Keratinocyte (primary cell): ENCODE measurements around the gene NMUR2. TPM values are rescaled to one million over a fixed set of nuclear protein-coding genes. Genes with fewer than 3 reads are reported as not detected.

Experiments
- DNase-seq: peaks from one replicate; pipeline ENCODE4 v3.0.0-alpha.2; 2011; ENCODE audit warnings: low read depth, missing footprints, low spot score
- FAIRE-seq: peaks from 2 replicates; lab custom pipeline; 2011; peaks lifted over from hg19 to GRCh38; lab: Jason Lieb, UNC
- H2AFZ ChIP-seq: 2 replicates; pipeline ENCODE4 v1.6.0; 2012; ENCODE audit warnings: low read length, control low read depth, inconsistent platforms; ENCODE audit not compliant: control insufficient read depth
- H3K27ac ChIP-seq: 2 replicates; pipeline ENCODE4 v1.5.1; 2011; ENCODE audit warnings: low read length; ENCODE audit not compliant: control insufficient read depth, insufficient read depth
- H3K27me3 ChIP-seq: 3 replicates; pipeline ENCODE4 v1.6.0; 2011; ENCODE audit warnings: low read length; ENCODE audit not compliant: control insufficient read depth, insufficient read depth; ENCODE audit errors: extremely low read depth
- H3K36me3 ChIP-seq, 2 experiments: 2 replicates in 1 of 2; 3 replicates in 1 of 2; pipeline ENCODE4 v1.5.1; 2011; ENCODE audit warnings: low read length in 2 of 2, mild to moderate bottlenecking in 1 of 2; ENCODE audit not compliant: control insufficient read depth in 2 of 2, insufficient read depth in 2 of 2; ENCODE audit errors: extremely low read depth in 1 of 2
- H3K4me1 ChIP-seq: 3 replicates; pipeline ENCODE4 v1.5.1; 2011; ENCODE audit warnings: low read length; ENCODE audit not compliant: control insufficient read depth, insufficient read depth; ENCODE audit errors: extremely low read depth
- H3K4me2 ChIP-seq: 3 replicates; pipeline ENCODE4 v1.6.0; 2011; ENCODE audit warnings: low read depth, low read length; ENCODE audit not compliant: control insufficient read depth, insufficient read depth; ENCODE audit errors: extremely low read depth
- H3K4me3 ChIP-seq, 3 experiments: fragments of 200-600 bp in 1 of 3; sonication (generic) in 1 of 3; 2 replicates in 2 of 3; 3 replicates in 1 of 3; pipeline ENCODE4 v1.5.1; 2011 to 2016; ENCODE audit warnings: low read length in 3 of 3, mild to moderate bottlenecking in 3 of 3, control low read depth in 2 of 3, inconsistent platforms in 1 of 3, low read depth in 1 of 3, mixed read lengths in 1 of 3, mixed run types in 1 of 3, moderate library complexity in 1 of 3; ENCODE audit not compliant: control insufficient read depth in 2 of 3, insufficient read depth in 2 of 3; ENCODE audit errors: extremely low read depth in 1 of 3
- H3K79me2 ChIP-seq: 2 replicates; pipeline ENCODE4 v1.6.0; 2012; ENCODE audit warnings: low read length; ENCODE audit not compliant: control insufficient read depth, insufficient read depth
- H3K9ac ChIP-seq: 3 replicates; pipeline ENCODE4 v1.6.0; 2011; ENCODE audit warnings: low read length; ENCODE audit not compliant: control insufficient read depth, insufficient read depth; ENCODE audit errors: extremely low read depth
- H3K9me1 ChIP-seq: 3 replicates; pipeline ENCODE4 v1.6.0; 2011; ENCODE audit warnings: low read length; ENCODE audit not compliant: control insufficient read depth, insufficient read depth; ENCODE audit errors: extremely low read depth
- H3K9me3 ChIP-seq: 2 replicates; pipeline ENCODE4 v1.5.1; 2012; ENCODE audit warnings: low read depth, low read length; ENCODE audit not compliant: control insufficient read depth
- H4K20me1 ChIP-seq: 3 replicates; pipeline ENCODE4 v1.6.0; 2011; ENCODE audit warnings: low read length; ENCODE audit not compliant: control insufficient read depth, insufficient read depth; ENCODE audit errors: extremely low read depth
- CTCF ChIP-seq, 3 experiments: IDR thresholded peaks in 1 of 3; conservative IDR thresholded peaks in 1 of 3; optimal IDR thresholded peaks in 1 of 3; 2 replicates in 2 of 3; 3 replicates in 1 of 3; pipeline versions ENCODE3 to v1.5.1; 2011; ENCODE audit warnings: low read length in 3 of 3, mild to moderate bottlenecking in 3 of 3, moderate library complexity in 2 of 3, control low read depth in 1 of 3, inconsistent platforms in 1 of 3; ENCODE audit not compliant: insufficient read depth in 2 of 3; ENCODE audit errors: extremely low read depth in 1 of 3
- EZH2 ChIP-seq: IDR thresholded peaks from one replicate; pipeline ENCODE4 v1.6.1; 2012; ENCODE audit warnings: inconsistent platforms, mild to moderate bottlenecking, low read length, moderate library complexity
- dilution Hi-C: fragments of 300-500 bp; cut with MboI; formaldehyde crosslinking; loops from one replicate; pipeline ENCODE4 v1.7.0; 2020; ENCODE audit warnings: low sequenced_read_pairs; ENCODE audit not compliant: extremely low pct_ligation_motif_present
- polyA plus RNA-seq, 5 experiments: library from polyadenylated mRNA; depleted of rRNA in 3 of 5; stranded (reverse) in 3 of 5; stranded (forward) in 1 of 5; unstranded in 1 of 5; fragments of >200 nt; gene quantifications; 1 replicate in 1 of 5; 2 replicates in 3 of 5; 3 replicates in 1 of 5; pipeline versions ENCODE4 v1.2.1 to v1.2.3, GENCODE V29; 2011 to 2012; ENCODE audit warnings: missing spikeins in 2 of 5, low read depth in 1 of 5, low replicate concordance in 1 of 5

NMUR2 gene
- polyA plus RNA-seq, 1 donor (not counting 4 experiments of a cell fraction or from before 2014, with no cell fraction given), result 0.05 TPM

GRCh38 chr5:152403046-152403445 is 2.0 kb downstream of the NMUR2 start:
- Histone ChIP-seq H3K36me3 (no peaks in the 10 kb centered on the region), H3K27ac (no peak overlapping the region), H3K4me2 (no peak overlapping the region), H3K9ac (no peak overlapping the region), H3K27me3 (no peaks in the 10 kb centered on the region), H3K9me1 (no peaks in the 10 kb centered on the region), H3K4me3 (no peak overlapping the region), H3K9me3 (no peaks in the 10 kb centered on the region), H3K79me2 (no peaks in the 10 kb centered on the region), H2AFZ (no peak overlapping the region), H4K20me1 (no peaks in the 10 kb centered on the region), H3K4me1 (no peaks in the 10 kb centered on the region)
- DNase-seq, result no peak
- dilution Hi-C loops, result no loop called here
- FAIRE-seq, result no peak
- no peak for TF ChIP-seq CTCF (optimal IDR thresholded peaks at IDR 0.05 in 1 of 3, IDR thresholded peaks at IDR 0.05 in 1 of 3, conservative IDR thresholded peaks at IDR 0.05 in 1 of 3; ENCODE audit: extremely low read depth in 1 of 3, insufficient read depth in 2 of 3, low read length in 3 of 3)
- no peak for TF ChIP-seq EZH2

GRCh38 chr5:152400846-152401245 is 4.2 kb downstream of the NMUR2 start:
- no peaks in the 10 kb centered on the region for H3K9me3 ChIP-seq
- H3K27me3 ChIP-seq, result no peaks in the 10 kb centered on the region
- no peaks in the 10 kb centered on the region for H3K79me2 ChIP-seq
- peak overlapping the region; percentile 23 for H3K4me2 ChIP-seq
- H4K20me1 ChIP-seq, result no peaks in the 10 kb centered on the region
- H2AFZ ChIP-seq, result no peak overlapping the region
- H3K4me1 ChIP-seq, result no peaks in the 10 kb centered on the region
- H3K9me1 ChIP-seq, result no peaks in the 10 kb centered on the region
- no peak overlapping the region for H3K4me3 ChIP-seq
- FAIRE-seq, result no peak
- TF ChIP-seq CTCF (optimal IDR thresholded peaks at IDR 0.05 in 1 of 3, IDR thresholded peaks at IDR 0.05 in 1 of 3, conservative IDR thresholded peaks at IDR 0.05 in 1 of 3; ENCODE audit: extremely low read depth in 1 of 3, insufficient read depth in 2 of 3, low read length in 3 of 3) (no peak), EZH2 (no peak)
- no peak overlapping the region for H3K27ac ChIP-seq
- H3K9ac ChIP-seq, result no peak overlapping the region
- no peaks in the 10 kb centered on the region for H3K36me3 ChIP-seq
- dilution Hi-C loops, result no loop called here
- no peak for DNase-seq
